Measurements from ENCODE around the gene GLOD4. TPM values are rescaled to one million over a fixed set of nuclear protein-coding genes. Genes with fewer than 3 reads are reported as not detected.
A peak's percentile ranks its signal among the peaks of the same experiment; 100 is the strongest.
"Not testable (repeated sequence)": the region's sequence is repeated elsewhere in the genome, so short reads cannot be mapped to it uniquely, and the experiment has no call there.

Gene GLOD4
- total RNA-seq, 2 donors from 2014 or later, result 60.6 to 64.8 TPM

DNA sequence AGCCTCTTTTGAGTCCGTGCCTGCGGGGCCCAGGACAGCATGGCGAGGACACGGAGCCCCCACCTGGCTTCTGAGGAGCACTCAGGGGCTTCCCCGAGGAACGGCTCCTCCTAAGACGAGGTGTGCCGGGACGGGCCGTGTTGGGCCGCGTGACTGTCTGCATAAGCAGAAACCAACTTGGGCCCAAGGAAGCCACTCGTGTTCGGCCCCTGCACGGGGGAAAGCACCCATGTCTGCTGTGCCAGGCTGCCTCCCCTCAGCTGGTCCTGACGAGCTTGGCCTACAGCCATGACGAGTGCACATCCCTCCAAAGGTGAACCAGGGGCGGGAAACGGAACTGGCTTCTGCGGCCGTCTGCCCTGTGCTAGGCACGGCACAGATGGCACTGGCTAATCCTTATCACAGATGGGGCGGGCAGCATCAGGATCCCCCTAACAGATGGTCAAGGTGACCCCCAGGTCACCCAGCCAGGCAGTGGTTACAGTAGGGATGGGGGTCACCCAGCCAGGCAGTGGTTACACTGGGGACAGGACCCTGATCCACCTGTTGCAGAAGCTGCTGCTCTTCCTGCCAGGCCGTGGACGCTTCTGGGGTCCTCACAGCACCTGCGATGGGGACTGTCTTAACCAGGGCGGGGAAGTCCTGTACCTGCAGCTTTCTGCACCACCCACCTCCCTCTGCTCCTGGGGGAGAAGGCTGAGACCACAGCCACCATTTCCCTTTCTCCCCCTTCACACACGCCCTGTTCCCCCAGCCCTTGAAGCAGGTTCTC is 25.6 kb upstream of the GLOD4 start:
- peaks cover 5% of the 10 kb centered on the region for H3K4me1 Mint-ChIP-seq
- H3K27ac Mint-ChIP-seq, result no peak overlapping the region
- H3K9me3 ChIP-seq (ENCODE audit: control insufficient read depth, low read length, poor library complexity, severe bottlenecking), result no peaks in the 10 kb centered on the region
- no peak for DNase-seq
- H3K27me3 Mint-ChIP-seq, result peaks cover 14% of the 10 kb centered on the region
- no peak for ATAC-seq
- no peak overlapping the region for H3K4me3 Mint-ChIP-seq
- peaks cover 3% of the 10 kb centered on the region for H3K36me3 Mint-ChIP-seq (ENCODE audit: low read depth)

DNA sequence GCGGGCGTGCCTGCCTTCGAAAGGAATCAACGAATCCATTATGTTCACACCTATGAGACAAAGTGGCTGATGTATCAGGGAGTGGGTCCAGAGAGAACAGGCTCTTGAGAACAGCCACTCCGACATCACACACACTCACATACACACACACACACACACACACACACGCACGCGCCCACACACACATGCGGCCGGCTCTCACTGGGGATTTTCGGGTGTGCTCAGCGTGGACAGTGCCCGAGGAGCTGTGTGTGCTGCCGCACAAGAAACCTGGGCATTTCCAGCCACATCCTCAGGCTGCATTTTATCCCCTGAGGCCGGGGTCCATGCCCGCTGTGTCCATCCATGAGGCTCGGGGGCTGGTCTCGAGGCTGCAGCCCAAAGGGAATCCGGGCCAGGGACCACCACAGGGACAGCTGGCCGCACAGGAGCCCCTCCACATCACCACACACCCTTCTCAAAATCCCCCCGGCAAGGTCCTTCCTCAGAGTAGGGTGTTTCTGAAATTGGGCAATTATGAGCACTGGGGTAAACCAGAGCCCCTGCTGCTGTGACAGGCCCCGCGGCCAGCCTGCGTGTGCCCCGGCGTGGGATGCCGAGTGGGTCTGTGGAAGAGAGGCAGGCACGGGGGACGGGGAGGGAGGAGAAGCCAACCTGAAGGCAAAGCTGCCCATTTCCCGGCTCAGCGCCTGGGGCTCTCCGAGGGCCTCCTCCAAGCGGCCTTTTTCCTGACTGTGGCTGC is 24.9 kb upstream of the GLOD4 start:
- Mint-ChIP-seq H3K27ac (no peak overlapping the region), H3K27me3 (peaks cover 14% of the 10 kb centered on the region)

DNA sequence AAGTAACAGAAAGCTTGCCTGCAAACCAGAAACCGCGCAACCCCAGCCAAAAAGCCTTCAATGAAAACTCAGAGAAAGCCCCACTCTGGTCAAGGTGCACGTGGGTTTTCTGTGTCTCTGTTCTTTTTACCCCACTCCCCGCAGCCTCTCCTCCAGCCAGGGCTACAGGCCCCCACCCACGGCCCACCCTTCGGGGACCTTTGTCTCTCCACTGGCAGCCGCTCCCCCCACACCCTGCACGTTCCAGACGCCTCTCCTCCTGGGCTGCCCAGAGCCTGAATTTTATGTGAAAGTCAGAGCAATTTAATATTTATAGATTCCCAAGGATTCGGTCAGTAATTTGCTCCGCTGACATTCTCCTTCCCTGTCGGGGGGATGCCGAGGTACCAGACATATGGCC is 24.3 kb upstream of the GLOD4 start:
- H3K9me3 ChIP-seq (ENCODE audit: control insufficient read depth, low read length, poor library complexity, severe bottlenecking), result no peaks in the 10 kb centered on the region
- ATAC-seq, result no peak
- no peaks in the 10 kb centered on the region for H3K36me3 Mint-ChIP-seq (ENCODE audit: low read depth)
- H3K4me3 Mint-ChIP-seq, result no peak overlapping the region
- DNase-seq, result no peak
- no peaks in the 10 kb centered on the region for H3K4me1 Mint-ChIP-seq
- peaks cover 14% of the 10 kb centered on the region for H3K27me3 Mint-ChIP-seq
- no peak overlapping the region for H3K27ac Mint-ChIP-seq

More for the DNA sequence above, 24.9 kb upstream of the GLOD4 start:
- H3K4me1 Mint-ChIP-seq, result no peaks in the 10 kb centered on the region
- H3K36me3 Mint-ChIP-seq (ENCODE audit: low read depth), result no peaks in the 10 kb centered on the region
- no peaks in the 10 kb centered on the region for H3K9me3 ChIP-seq (ENCODE audit: control insufficient read depth, low read length, poor library complexity, severe bottlenecking)
- ATAC-seq, result no peak
- no peak overlapping the region for H3K4me3 Mint-ChIP-seq
- no peak for DNase-seq

DNA sequence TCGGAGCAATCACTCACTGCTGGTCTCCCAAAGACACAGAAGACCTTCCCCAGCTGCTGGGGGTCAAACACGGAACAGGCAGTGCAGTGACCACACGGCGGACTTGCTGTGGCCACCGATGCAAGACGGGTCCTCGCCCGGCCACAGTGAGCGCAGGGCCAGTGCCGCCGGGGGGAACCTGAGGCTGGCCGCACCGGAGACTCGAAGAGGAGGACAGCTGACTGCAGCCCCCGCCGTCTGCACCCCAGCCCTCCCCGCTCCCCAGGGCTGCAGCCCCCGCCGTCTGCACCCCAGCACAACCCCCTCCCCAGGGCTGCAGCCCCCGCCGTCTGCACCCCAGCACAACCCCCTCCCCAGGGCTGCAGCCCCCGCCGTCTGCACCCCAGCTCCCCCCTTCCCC is 23.8 kb upstream of the GLOD4 start:
- H3K4me1 Mint-ChIP-seq; H3K27ac Mint-ChIP-seq; H3K4me3 Mint-ChIP-seq; H3K36me3 Mint-ChIP-seq (ENCODE audit: low read depth); ATAC-seq; H3K9me3 ChIP-seq (ENCODE audit: control insufficient read depth, low read length, poor library complexity, severe bottlenecking); DNase-seq: not testable (repeated sequence)
- H3K27me3 Mint-ChIP-seq, result peaks cover 14% of the 10 kb centered on the region

DNA sequence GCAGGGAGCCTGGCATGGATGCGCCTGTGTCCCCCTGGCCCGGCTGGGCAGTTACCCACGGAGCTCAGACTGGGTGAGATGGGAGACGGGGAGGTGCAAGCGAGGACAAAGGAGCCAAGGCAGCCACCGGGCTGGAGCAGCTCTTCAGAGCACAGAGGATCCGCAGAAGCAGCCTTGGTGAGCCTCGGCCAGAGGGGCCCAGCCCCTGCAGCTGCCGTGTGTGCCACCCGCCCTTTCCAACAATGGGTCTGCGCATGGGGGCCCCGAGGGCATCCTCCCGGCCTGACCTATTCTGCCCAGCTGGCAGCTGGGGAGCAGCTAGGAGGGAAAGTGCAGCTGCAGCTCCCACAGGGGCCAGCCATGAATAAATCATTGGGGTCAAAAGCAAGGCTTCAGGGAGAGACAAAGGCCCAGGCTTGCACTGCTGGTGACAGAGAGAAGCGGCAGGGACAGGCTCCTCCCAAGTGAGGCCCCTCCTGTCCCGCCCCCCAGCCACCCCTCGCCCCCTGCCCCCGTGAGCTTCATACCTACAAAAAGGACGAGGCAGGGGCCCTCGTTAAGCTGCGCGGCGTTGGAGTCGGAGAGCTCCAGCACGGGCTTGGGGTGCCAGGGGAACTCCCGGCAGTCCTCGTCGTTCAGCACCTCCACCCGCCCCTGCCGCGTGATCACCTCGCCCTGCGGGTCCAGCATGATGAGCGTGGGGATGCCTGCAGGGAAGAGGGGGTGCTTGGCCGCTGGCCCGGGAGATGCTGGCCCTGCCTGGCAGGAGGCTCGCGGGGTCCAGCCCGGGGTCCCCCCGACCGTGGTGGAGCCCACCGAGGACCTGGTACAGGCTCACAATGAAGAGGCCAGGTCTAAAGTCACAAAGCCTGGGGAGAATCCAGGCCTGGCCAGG is 22.7 kb upstream of the GLOD4 start:
- ATAC-seq, result no peak
- no peaks in the 10 kb centered on the region for H3K36me3 Mint-ChIP-seq (ENCODE audit: low read depth)

DNA sequence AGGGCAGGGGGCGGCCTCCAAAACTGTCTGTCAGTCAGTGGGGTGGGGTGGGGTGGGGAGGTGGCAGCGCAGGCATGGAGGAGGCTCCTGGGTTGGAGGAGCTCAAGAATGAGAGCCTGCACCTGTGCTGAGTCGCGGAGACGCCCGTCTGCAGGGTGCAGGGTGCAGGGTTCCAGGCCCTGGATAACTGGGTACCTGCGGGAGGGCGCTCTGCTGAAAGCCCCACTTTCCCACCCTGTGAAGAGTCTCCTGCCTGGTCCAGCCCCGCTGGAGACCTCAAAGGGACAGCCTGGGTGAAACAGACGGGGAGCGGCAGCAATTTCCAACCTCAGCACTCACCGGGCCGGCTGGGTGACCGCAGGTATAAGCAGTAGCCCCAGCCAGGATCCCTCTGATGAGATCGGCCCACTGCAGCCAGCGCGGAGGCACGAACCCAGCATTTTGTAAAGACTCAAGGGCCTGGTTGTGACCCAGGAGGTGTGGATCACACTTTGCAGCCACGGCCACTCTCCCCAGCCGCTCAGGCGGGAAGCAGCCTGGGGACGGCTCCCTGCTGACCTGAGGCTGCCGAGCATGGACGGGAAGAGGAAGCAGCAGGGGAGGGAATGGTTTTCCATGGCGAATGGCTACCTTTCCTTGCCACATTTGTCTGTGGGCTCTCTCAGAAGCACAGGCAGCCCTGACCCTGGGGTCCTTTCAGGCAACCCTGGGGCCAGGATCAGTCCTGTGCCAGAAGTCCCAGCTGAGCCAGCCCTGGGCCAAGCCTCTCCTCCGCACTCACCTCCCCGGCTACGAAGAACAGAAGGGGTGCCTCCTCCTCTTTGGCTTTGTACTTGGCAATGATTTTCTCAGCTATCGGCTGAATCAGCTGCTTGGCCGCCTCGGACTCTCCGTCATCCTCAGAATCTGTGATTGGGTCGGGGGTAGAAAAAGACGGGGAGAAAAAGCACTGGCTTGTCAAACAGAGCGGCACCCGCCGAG is 21.1 kb upstream of the GLOD4 start:
- Mint-ChIP-seq H3K36me3 (ENCODE audit: low read depth) (no peaks in the 10 kb centered on the region), H3K27ac (no peak overlapping the region), H3K4me1 (no peaks in the 10 kb centered on the region), H3K27me3 (peaks cover 10% of the 10 kb centered on the region), H3K4me3 (no peak overlapping the region)
- no peaks in the 10 kb centered on the region for H3K9me3 ChIP-seq (ENCODE audit: control insufficient read depth, low read length, poor library complexity, severe bottlenecking)
- ATAC-seq (no peak), DNase-seq (no peak)

More for the DNA sequence above, 22.7 kb upstream of the GLOD4 start:
- H3K9me3 ChIP-seq (ENCODE audit: control insufficient read depth, low read length, poor library complexity, severe bottlenecking), result no peaks in the 10 kb centered on the region
- no peak for DNase-seq
- H3K27me3 Mint-ChIP-seq, result peaks cover 10% of the 10 kb centered on the region
- H3K4me1 Mint-ChIP-seq, result no peaks in the 10 kb centered on the region
- H3K4me3 Mint-ChIP-seq, result no peak overlapping the region
- no peak overlapping the region for H3K27ac Mint-ChIP-seq

DNA sequence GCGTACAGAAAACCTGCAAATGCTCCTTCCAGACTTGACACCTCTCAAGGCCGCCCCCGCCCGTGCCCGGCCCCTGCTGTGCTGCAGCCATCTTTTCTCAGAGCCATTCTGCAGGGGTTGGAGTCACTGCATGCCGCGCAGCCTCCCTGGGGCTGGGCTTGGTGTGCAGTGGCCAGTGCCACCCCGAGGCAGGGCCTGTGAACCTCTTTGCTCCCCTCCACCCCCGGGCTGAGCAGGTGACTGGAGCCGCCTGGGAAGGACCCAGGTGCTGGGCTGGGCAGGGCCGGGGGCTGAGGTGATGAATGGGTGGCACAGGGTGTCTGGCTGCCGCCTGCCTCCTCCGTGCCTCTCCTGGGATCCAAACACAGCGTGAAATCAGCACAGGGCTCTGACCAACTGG is 20.4 kb upstream of the GLOD4 start:
- no peaks in the 10 kb centered on the region for H3K9me3 ChIP-seq (ENCODE audit: control insufficient read depth, low read length, poor library complexity, severe bottlenecking)
- no peak for DNase-seq
- H3K4me3 Mint-ChIP-seq, result no peak overlapping the region
- no peak overlapping the region for H3K27ac Mint-ChIP-seq
- peaks cover 10% of the 10 kb centered on the region for H3K27me3 Mint-ChIP-seq
- ATAC-seq, result no peak
- no peaks in the 10 kb centered on the region for H3K36me3 Mint-ChIP-seq (ENCODE audit: low read depth)
- no peaks in the 10 kb centered on the region for H3K4me1 Mint-ChIP-seq

DNA sequence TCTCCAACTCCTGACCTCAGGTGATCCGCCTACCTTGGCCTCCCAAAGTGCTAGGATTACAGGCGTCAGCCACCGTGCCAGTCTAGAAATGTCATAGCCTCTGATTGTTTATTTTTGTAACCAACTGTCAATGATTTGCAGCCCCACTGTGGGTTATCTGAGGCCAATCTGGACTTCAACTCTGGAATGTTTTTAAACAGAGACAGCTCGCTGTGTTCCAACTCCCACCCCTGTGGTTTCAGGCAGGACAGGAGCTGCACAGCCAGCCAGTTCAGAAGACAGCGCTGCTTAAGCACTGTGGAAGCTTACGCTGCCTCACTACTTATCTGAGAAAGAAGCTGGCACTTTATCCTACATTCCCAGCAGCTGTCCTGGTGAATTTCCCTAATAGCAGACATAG is 19.6 kb upstream of the GLOD4 start:
- Mint-ChIP-seq H3K27me3 (peaks cover 10% of the 10 kb centered on the region), H3K4me1 (no peaks in the 10 kb centered on the region), H3K27ac (no peak overlapping the region), H3K36me3 (ENCODE audit: low read depth) (no peaks in the 10 kb centered on the region), H3K4me3 (no peak overlapping the region)
- ATAC-seq (no peak), DNase-seq (no peak)
- H3K9me3 ChIP-seq (ENCODE audit: control insufficient read depth, low read length, poor library complexity, severe bottlenecking), result no peaks in the 10 kb centered on the region

DNA sequence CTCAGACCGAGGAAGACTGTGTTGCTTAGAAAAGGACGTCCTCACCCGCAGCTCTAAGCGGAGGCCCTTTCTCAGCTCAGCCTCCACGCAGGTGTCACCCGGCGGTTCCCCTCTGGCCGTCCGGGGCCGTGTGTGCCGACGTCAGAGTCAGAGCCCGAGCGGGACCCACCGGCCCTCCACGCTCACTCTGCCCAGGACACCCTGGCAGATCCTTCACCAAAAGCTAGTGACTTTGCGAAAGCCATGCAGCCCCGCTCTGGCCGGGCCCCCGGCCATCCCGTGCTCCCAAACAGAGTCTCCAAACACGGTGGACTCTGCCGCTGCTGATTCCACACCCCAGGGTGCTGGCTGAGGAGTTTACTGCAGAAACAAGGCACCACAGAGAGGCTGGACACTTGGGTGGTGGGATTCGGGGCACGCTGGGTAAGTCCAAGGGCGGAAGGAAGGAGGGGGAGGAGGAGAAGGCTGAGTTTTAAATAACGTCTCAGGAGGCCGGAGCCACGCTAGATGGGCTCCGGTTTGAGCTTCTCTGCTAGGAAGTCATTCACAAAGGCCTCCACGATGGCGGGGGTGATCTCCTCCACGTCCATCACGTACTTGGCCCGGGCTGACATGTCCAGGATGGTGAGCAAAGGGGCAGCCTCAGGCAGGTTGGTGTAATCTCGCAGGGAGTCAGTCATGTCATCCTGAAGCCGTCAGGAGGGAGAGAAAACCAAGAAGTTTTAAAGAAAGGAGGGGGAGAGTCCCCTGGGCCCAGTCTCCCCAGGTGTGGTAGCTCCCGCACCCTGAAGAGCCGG is 18.6 kb upstream of the GLOD4 start:
- peaks cover 10% of the 10 kb centered on the region for H3K27me3 Mint-ChIP-seq
- no peak overlapping the region for H3K4me3 Mint-ChIP-seq
- no peaks in the 10 kb centered on the region for H3K4me1 Mint-ChIP-seq
- ATAC-seq (no peak), DNase-seq (no peak)
- H3K9me3 ChIP-seq (ENCODE audit: control insufficient read depth, low read length, poor library complexity, severe bottlenecking), result no peaks in the 10 kb centered on the region
- H3K36me3 Mint-ChIP-seq (ENCODE audit: low read depth), result no peaks in the 10 kb centered on the region
- peak overlapping the region; percentile 19 for H3K27ac Mint-ChIP-seq

DNA sequence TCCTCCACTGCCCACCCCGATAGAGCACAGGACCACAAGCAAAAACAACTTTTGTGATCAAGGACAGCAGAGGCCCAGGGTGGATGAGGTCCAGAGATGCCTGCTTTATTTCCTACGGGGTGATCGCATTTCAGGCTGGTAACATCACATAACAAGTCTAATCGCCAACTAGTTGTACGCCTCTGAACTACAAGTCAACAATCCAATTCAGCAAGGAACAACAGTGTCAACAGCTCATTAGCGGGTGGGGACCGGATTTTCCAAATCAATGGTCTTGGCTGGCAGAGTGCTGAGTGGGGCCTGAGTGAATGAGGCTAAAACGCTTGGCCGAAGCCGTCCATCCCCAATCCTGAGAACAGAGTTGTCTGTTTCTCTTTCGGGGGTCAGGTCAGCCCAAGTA is 17.2 kb upstream of the GLOD4 start:
- peaks cover 3% of the 10 kb centered on the region for H3K4me1 Mint-ChIP-seq
- H3K27ac Mint-ChIP-seq, result no peak overlapping the region
- no peak for ATAC-seq
- H3K36me3 Mint-ChIP-seq (ENCODE audit: low read depth), result no peaks in the 10 kb centered on the region
- H3K9me3 ChIP-seq (ENCODE audit: control insufficient read depth, low read length, poor library complexity, severe bottlenecking), result no peaks in the 10 kb centered on the region
- no peak for DNase-seq
- peaks cover 10% of the 10 kb centered on the region for H3K27me3 Mint-ChIP-seq
- H3K4me3 Mint-ChIP-seq, result no peak overlapping the region

DNA sequence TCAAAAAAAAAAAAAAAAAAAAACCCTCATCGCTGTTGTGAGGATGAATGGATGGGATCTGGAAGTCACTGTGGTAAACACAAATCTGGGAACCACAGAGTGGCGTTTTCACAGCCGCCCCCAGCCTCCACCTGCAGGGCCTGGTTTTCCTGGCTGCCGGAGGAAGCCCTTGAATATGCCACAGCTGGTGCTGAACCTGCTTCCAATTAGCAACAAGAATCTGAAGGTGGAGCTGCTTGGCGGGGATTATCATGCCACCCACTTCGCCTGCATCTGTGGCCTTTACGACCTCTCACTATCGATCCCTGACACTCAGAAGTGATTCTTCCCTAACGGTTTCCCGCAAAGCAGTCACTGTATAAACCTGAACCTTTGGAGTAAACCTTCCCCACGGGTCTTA is 16.2 kb upstream of the GLOD4 start:
- Mint-ChIP-seq H3K4me3 (no peak overlapping the region), H3K36me3 (ENCODE audit: low read depth) (no peaks in the 10 kb centered on the region), H3K27ac (no peak overlapping the region), H3K27me3 (peaks cover 3% of the 10 kb centered on the region), H3K4me1 (peaks cover 3% of the 10 kb centered on the region)
- H3K9me3 ChIP-seq (ENCODE audit: control insufficient read depth, low read length, poor library complexity, severe bottlenecking), result no peaks in the 10 kb centered on the region
- no peak for ATAC-seq
- DNase-seq, result no peak
